ENCODE results near the gene SLC6A17.
A peak's percentile ranks its signal among the peaks of the same experiment; 100 is the strongest.

The SLC6A17 gene

GRCh38 chr1:110174961-110175360, 24.7 kb downstream of the SLC6A17 start:
- DNase-seq = no peak

GRCh38 chr1:110176299-110176956, 26.1 kb downstream of the SLC6A17 start:
- DNase-seq = no peak

- no peak for DNase-seq
Measured at GRCh38 chr1:110177775-110178174, 27.5 kb downstream of the SLC6A17 start.

- no peak for DNase-seq
Measured at GRCh38 chr1:110183642-110184167, 33.4 kb downstream of the SLC6A17 start.

GRCh38 chr1:110184446-110184845, 34.2 kb downstream of the SLC6A17 start:
- DNase-seq = no peak

GRCh38 chr1:110185181-110185580, 34.9 kb downstream of the SLC6A17 start:
- DNase-seq = no peak

GRCh38 chr1:110186558-110186957, 36.3 kb downstream of the SLC6A17 start:
- DNase-seq = no peak

- DNase-seq = no peak
Measured at GRCh38 chr1:110187139-110187890, 37.0 kb downstream of the SLC6A17 start.

GRCh38 chr1:110188035-110188618, 37.8 kb downstream of the SLC6A17 start:
- DNase-seq = no peak

- no peak for DNase-seq
Measured at GRCh38 chr1:110189181-110189580, 38.9 kb downstream of the SLC6A17 start.

- DNase-seq = no peak
Measured at GRCh38 chr1:110190282-110190929, 40.1 kb downstream of the SLC6A17 start.

- no peak for DNase-seq
Measured at GRCh38 chr1:110192541-110192940, 42.2 kb downstream of the SLC6A17 start.

GRCh38 chr1:110195196-110195595, 44.9 kb downstream of the SLC6A17 start:
- no peak for DNase-seq

- peak in 1 of 2 donors; percentile 29 for DNase-seq
Measured at GRCh38 chr1:110196917-110197765, 46.8 kb downstream of the SLC6A17 start.

GRCh38 chr1:110197905-110198629, 47.8 kb downstream of the SLC6A17 start:
- no peak for DNase-seq

- DNase-seq = no peak
Measured at GRCh38 chr1:110198746-110199145, 48.5 kb downstream of the SLC6A17 start.

GRCh38 chr1:110200190-110200589, 49.9 kb downstream of the SLC6A17 start:
- no peak for DNase-seq

GRCh38 chr1:110200666-110201065, 50.4 kb downstream of the SLC6A17 start:
- DNase-seq = no peak

- no peak for DNase-seq
Measured at GRCh38 chr1:110201157-110201825, 51.0 kb downstream of the SLC6A17 start.

- DNase-seq = peak; percentile 20 to 59
Measured at GRCh38 chr1:110203021-110203661, 52.8 kb downstream of the SLC6A17 start.

Data from hippocampal formation (tissue), 2 donors.